SH-SY5Y (cell line): ENCODE measurements around the gene LGALS3BP.

Experiments
- GATA2 ChIP-seq: IDR thresholded peaks from 2 replicates; pipeline ENCODE4 v1.6.1; 2011; ENCODE audit warnings: mild to moderate bottlenecking, low read depth, low read length
- GATA3 ChIP-seq: IDR thresholded peaks from 2 replicates; pipeline ENCODE4 v1.6.1; 2011; ENCODE audit warnings: low read depth, mild to moderate bottlenecking, low read length, moderate library complexity

- TF ChIP-seq GATA2 (no peak), GATA3 (no peak)
Measured at GRCh38 chr17:78966123-78966813, 13.5 kb downstream of the LGALS3BP start.
